ENCODE results near the gene TBX19. TPM values are rescaled to one million over a fixed set of nuclear protein-coding genes. Genes with fewer than 3 reads are reported as not detected.
"Not testable (repeated sequence)": the region's sequence is repeated elsewhere in the genome, so short reads cannot be mapped to it uniquely, and the experiment has no call there.

Gene TBX19
- total RNA-seq, 2 experiments from 2014 or later, result 1.4 to 1.5 TPM

GRCh38 chr1:168347630-168348029 is 67.0 kb downstream of the TBX19 start:
- Mint-ChIP-seq H3K27ac (peak overlapping the region; percentile 84), H3K9me3 (no peaks in the 10 kb centered on the region), H3K4me1 (ENCODE audit: low read depth) (peaks cover 20% of the 10 kb centered on the region), H3K4me3 (peak overlapping the region; percentile 76), H3K27me3 (ENCODE audit: low read depth) (no peaks in the 10 kb centered on the region), H3K36me3 (ENCODE audit: low read depth) (no peaks in the 10 kb centered on the region)
- CTCF ChIA-PET, result interaction anchor here (0.9 to 1.9 kb wide), 5 partner anchors 35 to 1014 kb away, joined by 3 to 10 read pairs (median 3); no protein-coding TSS in a partner anchor
- DNase-seq, result no peak
- intact Hi-C loops (cut with micrococcal nuclease), result loop anchor here (10.0 kb wide), 2 partner anchors 257 to 757 kb away; partner anchors contain the start of gene ATP1B1

GRCh38 chr1:168348146-168348709 is 67.6 kb downstream of the TBX19 start:
- no peaks in the 10 kb centered on the region for H3K27me3 Mint-ChIP-seq (ENCODE audit: low read depth)
- peak overlapping the region; percentile 84 for H3K27ac Mint-ChIP-seq
- peak overlapping the region; percentile 76 for H3K4me3 Mint-ChIP-seq
- CTCF ChIA-PET, result interaction anchor here (0.7 to 1.9 kb wide), 5 partner anchors 35 to 1013 kb away, joined by 3 to 10 read pairs (median 3); no protein-coding TSS in a partner anchor
- peaks cover 16% of the 10 kb centered on the region for H3K4me1 Mint-ChIP-seq (ENCODE audit: low read depth)
- H3K36me3 Mint-ChIP-seq (ENCODE audit: low read depth), result no peaks in the 10 kb centered on the region
- H3K9me3 Mint-ChIP-seq, result no peaks in the 10 kb centered on the region
- DNase-seq, result peak; percentile 23
- intact Hi-C loops (cut with micrococcal nuclease), result loop anchor here (10.0 kb wide), 2 partner anchors 257 to 757 kb away; partner anchors contain the start of gene ATP1B1

DNA sequence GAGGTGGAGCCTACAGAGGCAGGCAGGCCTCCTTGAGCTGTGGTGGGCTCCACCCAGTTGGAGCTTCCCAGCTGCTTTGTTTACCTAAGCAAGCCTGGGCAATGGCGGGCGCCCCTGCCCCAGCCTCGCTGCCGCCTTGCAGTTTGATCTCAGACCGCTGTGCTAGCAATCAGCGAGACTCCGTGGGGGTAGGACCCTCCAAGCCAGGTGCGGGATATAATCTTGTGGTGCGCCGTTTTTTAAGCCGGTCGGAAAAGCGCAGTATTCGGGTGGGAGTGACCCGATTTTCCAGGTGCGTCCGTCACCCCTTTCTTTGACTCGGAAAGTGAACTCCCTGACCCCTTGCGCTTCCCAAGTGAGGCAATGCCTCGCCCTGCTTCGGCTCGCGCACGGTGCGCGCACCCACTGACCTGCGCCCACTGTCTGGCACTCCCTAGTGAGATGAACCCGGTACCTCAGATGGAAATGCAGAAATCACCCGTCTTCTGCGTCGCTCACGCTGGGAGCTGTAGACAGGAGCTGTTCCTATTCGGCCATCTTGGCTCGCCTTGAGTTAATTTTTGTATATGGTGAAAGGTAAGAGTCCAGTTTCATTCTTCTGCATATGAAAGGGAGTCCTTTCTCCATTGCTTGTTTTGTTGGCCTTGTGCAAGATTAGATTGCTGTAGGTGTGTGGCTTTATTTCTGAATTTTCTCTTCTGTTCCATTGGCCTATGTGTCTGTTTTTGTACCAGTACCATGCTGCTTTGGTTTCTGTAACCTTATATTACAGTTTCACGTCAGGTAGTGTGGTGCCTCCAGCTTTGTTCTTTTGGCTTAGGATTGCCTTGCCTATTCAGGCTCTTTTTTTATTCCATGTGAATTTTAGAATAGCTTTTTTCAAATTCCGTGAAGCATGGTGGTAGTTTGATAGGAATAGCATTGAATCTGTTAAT is 73.9 kb downstream of the TBX19 start:
- H3K9me3 Mint-ChIP-seq, H3K27ac Mint-ChIP-seq: not testable (repeated sequence)

DNA sequence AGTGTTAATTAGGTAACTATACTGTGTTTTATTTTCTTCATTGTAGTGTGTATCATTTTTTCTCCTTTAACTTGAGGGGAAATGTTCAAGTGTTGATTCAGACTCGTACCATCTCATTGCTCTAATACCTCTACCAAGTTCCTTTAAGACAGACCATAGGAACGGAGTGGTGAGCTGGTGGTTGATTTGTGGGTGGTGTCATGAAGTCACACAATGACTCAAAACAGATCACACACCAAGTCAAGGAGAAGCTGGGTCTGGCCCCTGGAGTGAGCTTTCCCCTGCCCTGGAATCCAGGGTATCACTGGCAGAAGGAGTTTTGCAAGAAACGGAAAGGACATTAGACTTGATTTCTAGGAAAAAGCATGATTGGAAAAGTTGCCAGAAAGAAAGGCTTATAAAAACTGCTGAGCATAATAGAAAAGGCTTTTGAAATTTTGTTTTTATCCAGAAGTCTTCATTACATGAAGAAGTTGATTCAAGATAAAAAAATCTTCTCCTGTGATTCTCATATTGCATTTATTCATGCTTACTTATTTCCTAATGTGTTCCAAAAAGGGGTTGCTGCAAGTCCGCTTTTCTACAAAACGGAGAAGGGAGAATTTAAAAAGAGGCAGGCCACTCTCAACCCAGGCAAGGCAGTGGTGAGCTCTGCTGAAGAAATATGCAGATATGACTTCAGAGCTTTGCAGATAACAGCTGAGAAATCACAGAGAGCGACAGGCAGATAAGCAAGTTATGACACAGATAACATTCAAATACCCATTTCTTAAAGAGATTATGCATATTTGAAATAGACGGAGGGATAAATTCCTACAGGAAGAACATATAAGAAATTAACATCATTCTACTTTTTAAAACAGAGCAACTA is 79.7 kb downstream of the TBX19 start:
- intact Hi-C loops (cut with micrococcal nuclease), result no loop called here
- Mint-ChIP-seq H3K27me3 (ENCODE audit: low read depth) (no peaks in the 10 kb centered on the region), H3K27ac (no peak overlapping the region), H3K4me3 (no peak overlapping the region), H3K9me3 (no peaks in the 10 kb centered on the region), H3K36me3 (ENCODE audit: low read depth) (no peaks in the 10 kb centered on the region), H3K4me1 (ENCODE audit: low read depth) (peaks cover 9% of the 10 kb centered on the region)
- CTCF ChIA-PET, result interaction anchor here (2.2 kb wide), 1 partner anchor 17 kb away, joined by 5 read pairs; no protein-coding TSS in a partner anchor
- DNase-seq, result no peak

More for the DNA sequence above, 73.9 kb downstream of the TBX19 start:
- H3K36me3 Mint-ChIP-seq (ENCODE audit: low read depth); H3K4me1 Mint-ChIP-seq (ENCODE audit: low read depth); DNase-seq; H3K27me3 Mint-ChIP-seq (ENCODE audit: low read depth); intact Hi-C loops (cut with micrococcal nuclease); H3K4me3 Mint-ChIP-seq: not testable (repeated sequence)
- CTCF ChIA-PET, result interaction anchor here (0.9 kb wide), 1 partner anchor 13 kb away, joined by 3 read pairs; no protein-coding TSS in a partner anchor

DNA sequence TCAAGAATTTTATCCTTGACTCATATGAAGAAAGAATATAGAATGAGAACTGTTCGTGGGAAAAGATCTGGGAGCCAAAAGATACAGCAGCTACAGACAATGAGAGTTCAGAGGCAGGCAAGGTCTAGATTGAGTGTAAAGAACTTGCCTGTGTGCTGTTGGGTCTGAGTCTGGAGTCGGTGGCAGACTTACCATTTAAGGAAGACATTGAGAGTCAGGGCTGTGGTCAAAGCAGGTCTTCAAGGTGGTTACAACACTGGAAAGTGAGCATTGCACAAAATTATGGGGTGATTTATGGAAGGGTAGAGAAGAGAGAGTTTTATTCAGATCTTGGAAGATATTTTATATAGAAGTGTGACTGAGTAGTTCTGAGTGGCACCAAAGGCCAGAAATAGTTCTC is 80.6 kb downstream of the TBX19 start:
- H3K4me3 Mint-ChIP-seq, result no peak overlapping the region
- H3K36me3 Mint-ChIP-seq (ENCODE audit: low read depth), result no peaks in the 10 kb centered on the region
- H3K4me1 Mint-ChIP-seq (ENCODE audit: low read depth), result peaks cover 9% of the 10 kb centered on the region
- intact Hi-C loops (cut with micrococcal nuclease), result no loop called here
- no peaks in the 10 kb centered on the region for H3K9me3 Mint-ChIP-seq
- no peak for DNase-seq
- CTCF ChIA-PET, result no interaction called here
- no peaks in the 10 kb centered on the region for H3K27me3 Mint-ChIP-seq (ENCODE audit: low read depth)
- no peak overlapping the region for H3K27ac Mint-ChIP-seq

DNA sequence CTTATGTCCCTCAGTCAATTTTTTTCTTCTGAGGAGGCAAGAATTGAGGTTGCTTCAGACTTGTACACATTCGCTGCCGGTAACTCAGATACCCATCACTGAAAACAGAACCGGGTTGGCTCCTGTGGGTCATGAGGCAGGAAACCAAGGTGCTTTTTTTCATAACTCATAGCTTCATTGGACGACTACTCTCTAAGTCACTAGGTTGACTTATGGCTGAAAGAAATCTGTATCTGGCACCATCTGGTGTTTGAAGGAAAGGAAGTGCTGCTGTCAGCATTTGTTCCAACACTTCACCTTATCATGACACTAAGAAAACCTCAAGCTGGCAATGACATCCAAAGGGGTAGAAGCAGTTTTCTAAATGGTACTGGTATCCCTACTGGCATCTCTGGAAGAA is 82.3 kb downstream of the TBX19 start:
- Mint-ChIP-seq H3K9me3 (no peaks in the 10 kb centered on the region), H3K36me3 (ENCODE audit: low read depth) (no peaks in the 10 kb centered on the region), H3K27me3 (ENCODE audit: low read depth) (peaks cover 3% of the 10 kb centered on the region), H3K4me3 (peak overlapping the region; percentile 13), H3K27ac (no peak overlapping the region), H3K4me1 (ENCODE audit: low read depth) (peaks cover 9% of the 10 kb centered on the region)
- intact Hi-C loops (cut with micrococcal nuclease), result loop anchor here (1.0 to 2.0 kb wide), 2 partner anchors 21 to 126 kb away; no protein-coding TSS in a partner anchor
- CTCF ChIA-PET, result interaction anchor here (0.6 to 8.3 kb wide), 3 partner anchors 20 to 299 kb away, joined by 3 to 70 read pairs (median 4); no protein-coding TSS in a partner anchor
- peak; percentile 44 for DNase-seq

Other genes with a start within 250 kb of the TBX19 start
- gene GPR161, start 143.9 kb upstream of the TBX19 start, total RNA-seq, result under 1 TPM; 0.12 to 0.29 TPM
- gene TIPRL, start 101.9 kb upstream of the TBX19 start, total RNA-seq, result 10 to 100 TPM; 76.7 to 81.3 TPM
- 10 to 100 TPM; 33.1 to 35.3 TPM for gene SFT2D2, start 54.9 kb upstream of the TBX19 start, total RNA-seq

Data from activated naive CD4-positive, alpha-beta T cell treated with anti-CD3 and anti-CD28 coated beads for 36 hours (primary cell).